Neural progenitor cell (in vitro differentiated cells): Measurements from ENCODE around the gene TMEM273. TPM values are rescaled to one million over a fixed set of nuclear protein-coding genes. Genes with fewer than 3 reads are reported as not detected.

Source experiments
- DNase-seq: peaks from one replicate; pipeline ENCODE4 v3.0.0-alpha.2; 2016; ENCODE audit warnings: low spot score
- H2AFZ ChIP-seq: fragments of 200-600 bp; sonication (generic); replicated peaks from 2 replicates; pipeline ENCODE4 v1.6.1; 2016; ENCODE audit warnings: antibody characterized with exemption
- H3F3A ChIP-seq: fragments of 200-600 bp; sonication (generic); 2 replicates; pipeline ENCODE4 v1.6.1; 2016; ENCODE audit warnings: antibody characterized with exemption, low read depth
- H3K27ac ChIP-seq: fragments of 200-600 bp; sonication (generic); 2 replicates; pipeline ENCODE4 v1.5.1; 2016; ENCODE audit warnings: mild to moderate bottlenecking
- H3K27me3 ChIP-seq: fragments of 200-600 bp; sonication (generic); 2 replicates; pipeline ENCODE4 v1.6.1; 2016; ENCODE audit warnings: mild to moderate bottlenecking, moderate library complexity
- H3K36me3 ChIP-seq: fragments of 200-600 bp; sonication (generic); 2 replicates; pipeline ENCODE4 v1.5.1; 2016
- H3K4me1 ChIP-seq: fragments of 200-600 bp; sonication (generic); 2 replicates; pipeline ENCODE4 v1.6.1; 2016; ENCODE audit warnings: mixed run types
- H3K4me2 ChIP-seq: fragments of 200-600 bp; sonication (generic); 2 replicates; pipeline ENCODE4 v1.6.1; 2016
- H3K4me3 ChIP-seq: fragments of 200-600 bp; sonication (generic); 2 replicates; pipeline ENCODE4 v1.5.1; 2016
- H3K79me2 ChIP-seq: fragments of 200-600 bp; sonication (generic); 2 replicates; pipeline ENCODE4 v1.6.1; 2016; ENCODE audit warnings: low read depth
- H3K9ac ChIP-seq: fragments of 200-600 bp; sonication (generic); 2 replicates; pipeline ENCODE4 v1.6.1; 2016
- H3K9me3 ChIP-seq: fragments of 200-600 bp; sonication (generic); 2 replicates; pipeline ENCODE4 v1.5.1; 2016; ENCODE audit warnings: low read depth
- H4K20me1 ChIP-seq: fragments of 200-600 bp; sonication (generic); 2 replicates; pipeline ENCODE4 v1.6.1; 2016; ENCODE audit warnings: low read depth
- H3K27ac Mint-ChIP-seq: 3 replicates; pipeline ENCODE4 v1.8.0; 2021; ENCODE audit warnings: mixed read lengths
- H3K27me3 Mint-ChIP-seq: 2 replicates; pipeline ENCODE4 v1.8.0; 2022; ENCODE audit warnings: low read depth, mild to moderate bottlenecking, inconsistent platforms, moderate library complexity, mixed read lengths; ENCODE audit not compliant: insufficient read depth
- H3K36me3 Mint-ChIP-seq: 3 replicates; pipeline ENCODE4 v1.8.0; 2021; ENCODE audit warnings: mixed read lengths
- H3K4me1 Mint-ChIP-seq: 3 replicates; pipeline ENCODE4 v1.8.0; 2021; ENCODE audit warnings: mixed read lengths
- H3K4me3 Mint-ChIP-seq: 3 replicates; pipeline ENCODE4 v1.8.0; 2021; ENCODE audit warnings: mild to moderate bottlenecking, moderate library complexity, mixed read lengths
- H3K9me3 Mint-ChIP-seq: 3 replicates; pipeline ENCODE4 v1.8.0; 2020; ENCODE audit warnings: mixed read lengths
- CTCF ChIP-seq: fragments of 200-600 bp; sonication (generic); IDR thresholded peaks from 2 replicates; pipeline ENCODE4 v1.5.1; 2017; ENCODE audit warnings: antibody characterized with exemption, mild to moderate bottlenecking
- EZH2 ChIP-seq: fragments of 200-600 bp; sonication (generic); IDR thresholded peaks from 2 replicates; pipeline ENCODE4 v1.6.1; 2017; ENCODE audit warnings: antibody characterized with exemption, mild to moderate bottlenecking, moderate library complexity
- EZH2phosphoT487 ChIP-seq: fragments of 200-600 bp; sonication (generic); IDR thresholded peaks from 2 replicates; pipeline ENCODE4 v1.6.1; 2017; ENCODE audit warnings: antibody characterized with exemption
- total RNA-seq: library from RNA; depleted of rRNA; stranded (reverse); fragments of >200 nt; gene quantifications from 2 replicates; pipeline ENCODE4 v1.2.3, GENCODE V29; 2015; ENCODE audit warnings: low replicate concordance

TMEM273 gene
- total RNA-seq, 1 donor from 2014 or later = not detected

DNA sequence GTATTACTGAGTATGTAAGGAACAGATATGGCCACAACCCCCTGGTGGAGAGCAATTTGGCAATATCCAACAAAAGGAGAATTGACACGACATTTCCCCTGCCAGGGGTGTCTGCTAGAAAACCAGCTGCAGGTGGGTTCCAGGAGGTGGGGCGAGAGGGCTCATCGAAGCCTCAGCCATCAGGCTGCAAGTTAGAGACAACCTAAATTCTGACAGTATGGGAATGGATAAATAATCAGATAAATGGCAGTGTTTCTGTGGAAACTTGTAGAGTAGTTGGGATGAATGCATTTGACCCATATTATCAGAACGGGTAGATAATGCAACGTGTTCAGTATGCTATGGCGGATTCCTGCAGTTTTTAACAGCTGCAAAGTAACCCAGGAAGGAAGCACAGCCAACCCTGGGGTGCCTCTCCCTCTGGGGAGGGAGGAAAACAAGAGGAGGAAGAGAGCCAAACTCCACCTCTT, 3.5 kb downstream of the TMEM273 start:
- Histone ChIP-seq H3K36me3 (no peaks in the 10 kb centered on the region), H3K9ac (no peak overlapping the region), H3F3A (no peaks in the 10 kb centered on the region), H4K20me1 (no peaks in the 10 kb centered on the region), H3K27me3 (no peaks in the 10 kb centered on the region), H3K4me3 (no peak overlapping the region), H3K27ac (no peak overlapping the region), H3K4me1 (peaks cover 8% of the 10 kb centered on the region), H3K9me3 (no peaks in the 10 kb centered on the region), H3K4me2 (no peak overlapping the region), H2AFZ (no peak overlapping the region), H3K79me2 (no peaks in the 10 kb centered on the region)
- DNase-seq = no peak
- H3K4me3 Mint-ChIP-seq = no peak overlapping the region
- TF ChIP-seq CTCF (no peak), EZH2phosphoT487 (no peak), EZH2 (no peak)
- H3K9me3 Mint-ChIP-seq = no peaks in the 10 kb centered on the region
- H3K27me3 Mint-ChIP-seq = no peaks in the 10 kb centered on the region
- no peaks in the 10 kb centered on the region for H3K36me3 Mint-ChIP-seq
- H3K4me1 Mint-ChIP-seq = peaks cover 7% of the 10 kb centered on the region
- no peak overlapping the region for H3K27ac Mint-ChIP-seq

DNA sequence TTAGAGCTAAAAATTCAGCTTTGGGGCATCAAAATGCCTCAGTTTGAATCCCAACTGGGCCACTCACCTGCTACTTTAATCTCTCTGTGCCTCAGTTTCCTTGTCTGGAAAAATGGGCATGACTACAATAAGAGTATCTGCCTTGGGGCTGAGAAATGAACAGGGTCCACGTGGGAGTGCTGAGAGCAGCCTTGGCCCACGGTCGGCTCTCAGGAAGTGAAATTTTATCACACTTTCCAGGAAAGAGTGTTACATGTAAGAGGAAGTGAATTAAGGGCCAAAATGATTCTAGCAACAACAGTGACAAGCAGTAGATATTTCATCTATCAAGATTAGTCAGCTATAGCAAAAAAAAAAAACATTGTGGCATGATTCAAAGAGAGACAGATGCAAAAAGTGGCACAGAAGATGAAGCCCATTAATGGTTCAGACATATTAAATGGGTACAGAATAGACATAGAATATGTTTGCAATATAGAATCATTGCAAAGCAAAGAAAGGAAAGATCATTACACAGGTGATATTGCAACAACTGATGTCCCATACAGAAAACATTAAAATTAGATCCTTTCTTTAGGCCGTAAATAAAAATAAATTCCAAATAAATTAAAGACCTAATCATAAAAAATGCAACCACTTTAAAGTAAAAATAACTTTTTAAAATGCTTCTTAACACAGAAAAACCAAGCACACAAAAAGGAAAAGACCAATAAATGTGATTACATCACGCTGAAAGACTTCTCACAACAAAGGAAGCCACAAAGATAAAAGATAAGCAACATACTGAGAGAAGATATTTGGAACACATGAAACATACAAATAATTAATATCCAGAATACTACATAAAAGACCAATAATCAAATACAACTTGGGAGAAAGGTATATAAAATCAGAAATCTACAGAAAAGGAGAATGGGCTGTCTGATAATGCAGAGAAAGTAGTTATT, 4.3 kb downstream of the TMEM273 start:
- TF ChIP-seq CTCF (no peak), EZH2 (no peak), EZH2phosphoT487 (no peak)
- Mint-ChIP-seq H3K9me3 (no peaks in the 10 kb centered on the region), H3K4me3 (no peak overlapping the region), H3K4me1 (peaks cover 7% of the 10 kb centered on the region), H3K36me3 (no peaks in the 10 kb centered on the region), H3K27ac (no peak overlapping the region), H3K27me3 (no peaks in the 10 kb centered on the region)
- no peaks in the 10 kb centered on the region for H3F3A ChIP-seq
- H3K27ac ChIP-seq = no peak overlapping the region
- peaks cover 8% of the 10 kb centered on the region for H3K4me1 ChIP-seq
- H2AFZ ChIP-seq = no peak overlapping the region
- H3K79me2 ChIP-seq = no peaks in the 10 kb centered on the region
- no peak overlapping the region for H3K9ac ChIP-seq
- H3K36me3 ChIP-seq = no peaks in the 10 kb centered on the region
- H3K4me2 ChIP-seq = no peak overlapping the region
- no peak for DNase-seq
- H4K20me1 ChIP-seq = no peaks in the 10 kb centered on the region
- no peaks in the 10 kb centered on the region for H3K9me3 ChIP-seq
- no peaks in the 10 kb centered on the region for H3K27me3 ChIP-seq
- H3K4me3 ChIP-seq = no peak overlapping the region

- no peaks in the 10 kb centered on the region for H3K9me3 ChIP-seq
These were observed 5.4 kb downstream of the TMEM273 start for GRCh38 chr10:49182776-49183175.

More at GRCh38 chr10:49182776-49183175, 5.4 kb downstream of the TMEM273 start:
- Mint-ChIP-seq H3K36me3 (no peaks in the 10 kb centered on the region), H3K9me3 (no peaks in the 10 kb centered on the region), H3K27ac (no peak overlapping the region), H3K4me1 (peaks cover under 1% of the 10 kb centered on the region), H3K27me3 (no peaks in the 10 kb centered on the region), H3K4me3 (no peak overlapping the region)
- H3K4me2 ChIP-seq = no peak overlapping the region
- H3F3A ChIP-seq = no peaks in the 10 kb centered on the region
- H3K36me3 ChIP-seq = no peaks in the 10 kb centered on the region
- H2AFZ ChIP-seq = no peak overlapping the region
- H3K4me3 ChIP-seq = no peak overlapping the region
- DNase-seq = no peak
- no peaks in the 10 kb centered on the region for H3K4me1 ChIP-seq
- no peak for TF ChIP-seq EZH2phosphoT487
- TF ChIP-seq EZH2 = no peak
- TF ChIP-seq CTCF = no peak
- no peak overlapping the region for H3K9ac ChIP-seq
- no peaks in the 10 kb centered on the region for H3K79me2 ChIP-seq
- no peaks in the 10 kb centered on the region for H3K27me3 ChIP-seq
- no peaks in the 10 kb centered on the region for H4K20me1 ChIP-seq
- H3K27ac ChIP-seq = no peak overlapping the region
